ENCODE measurements around the gene ZNF263. TPM values are rescaled to one million over a fixed set of nuclear protein-coding genes. Genes with fewer than 3 reads are reported as not detected.

ZNF263 gene
- polyA plus RNA-seq, 1 of the 3 experiments (the other 2 are of a cell fraction) = 13.7 TPM

GRCh38 chr16:3292604-3293003 is 9.3 kb downstream of the ZNF263 start:
- Histone ChIP-seq H3K4me1 (ENCODE audit: control insufficient read depth in 1 of 2, insufficient read depth in 2 of 2, low read depth in 1 of 2, low read length in 1 of 2) (no peaks in the 10 kb centered on the region), H3K79me2 (ENCODE audit: insufficient read depth) (peaks cover 49% of the 10 kb centered on the region), H3K9me2 (no peaks in the 10 kb centered on the region), H3K27me3 (ENCODE audit: insufficient read depth) (no peaks in the 10 kb centered on the region), H3F3A (replicated peaks; ENCODE audit: insufficient read depth) (no peaks in the 10 kb centered on the region), H3K9me3 (peaks cover 18% of the 10 kb centered on the region), H3K4me3 (ENCODE audit: low read depth in 2 of 2, low read length in 1 of 2) (peak overlapping the region in 1 of 2 experiments; percentile 9; a peak in 1 of 4 replicates), H3K27ac (ENCODE audit: low read depth in 2 of 2, low read length in 1 of 2) (no peak overlapping the region), H3K9ac (no peak overlapping the region), H3K36me3 (replicated peaks in 1 of 2; ENCODE audit: control insufficient read depth in 1 of 2, insufficient read depth in 2 of 2, low read length in 1 of 2) (peaks cover 44 to 70% of the 10 kb centered on the region in 2 experiments), H3K4me2 (no peak overlapping the region), H2AFZ (ENCODE audit: low read depth) (no peak overlapping the region), H4K20me1 (ENCODE audit: insufficient read depth) (no peaks in the 10 kb centered on the region)
- TF ChIP-seq EP300 (IDR thresholded peaks at IDR 0.05; ENCODE audit: borderline replicate concordance in 1 of 2, low read depth in 1 of 2, low read length in 1 of 2) (no peak), RFX5 (IDR thresholded peaks at IDR 0.05; ENCODE audit: low read length) (no peak), RXRA (IDR thresholded peaks at IDR 0.05; ENCODE audit: borderline replicate concordance, low read depth) (no peak), JUND (IDR thresholded peaks at IDR 0.05) (no peak), TCF12 (IDR thresholded peaks at IDR 0.05) (no peak), NRF1 (IDR thresholded peaks at IDR 0.05; ENCODE audit: low read depth, low read length) (no peak), ZBTB33 (IDR thresholded peaks at IDR 0.05; ENCODE audit: borderline replicate concordance, low read depth) (no peak), MXI1 (IDR thresholded peaks at IDR 0.05; ENCODE audit: low read depth, low read length) (no peak), GABPA (IDR thresholded peaks at IDR 0.05; ENCODE audit: low read depth) (no peak), NFIC (IDR thresholded peaks at IDR 0.05; ENCODE audit: borderline replicate concordance) (no peak), FOXM1 (IDR thresholded peaks at IDR 0.05; ENCODE audit: low read depth) (no peak), REST (IDR thresholded peaks at IDR 0.05; ENCODE audit: low read depth, low read length) (no peak), ELF1 (IDR thresholded peaks at IDR 0.05) (no peak), YY1 (IDR thresholded peaks at IDR 0.05; ENCODE audit: low read depth) (no peak), FOXJ3 (CRISPR knock-in tag; IDR thresholded peaks at IDR 0.05) (no peak), IRF3 (IDR thresholded peaks at IDR 0.05; ENCODE audit: low read depth, low read length) (no peak), RCOR1 (IDR thresholded peaks at IDR 0.05; ENCODE audit: low read length) (no peak), SMC3 (IDR thresholded peaks at IDR 0.05; ENCODE audit: low read depth, low read length) (no peak)
- TF ChIP-seq, protein P1, sequence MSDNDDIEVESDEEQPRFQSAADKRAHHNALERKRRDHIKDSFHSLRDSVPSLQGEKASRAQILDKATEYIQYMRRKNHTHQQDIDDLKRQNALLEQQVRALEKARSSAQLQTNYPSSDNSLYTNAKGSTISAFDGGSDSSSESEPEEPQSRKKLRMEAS (IDR thresholded peaks at IDR 0.05; ENCODE audit: low read depth) = no peak
- TF ChIP-seq, protein P2, sequence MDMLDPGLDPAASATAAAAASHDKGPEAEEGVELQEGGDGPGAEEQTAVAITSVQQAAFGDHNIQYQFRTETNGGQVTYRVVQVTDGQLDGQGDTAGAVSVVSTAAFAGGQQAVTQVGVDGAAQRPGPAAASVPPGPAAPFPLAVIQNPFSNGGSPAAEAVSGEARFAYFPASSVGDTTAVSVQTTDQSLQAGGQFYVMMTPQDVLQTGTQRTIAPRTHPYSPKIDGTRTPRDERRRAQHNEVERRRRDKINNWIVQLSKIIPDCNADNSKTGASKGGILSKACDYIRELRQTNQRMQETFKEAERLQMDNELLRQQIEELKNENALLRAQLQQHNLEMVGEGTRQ (IDR thresholded peaks at IDR 0.05; ENCODE audit: borderline replicate concordance, low read depth, low read length) = no peak
- no peak for DNase-seq
- POLR2A ChIA-PET = no interaction called here
- WGBS (ENCODE audit: low lambda C conversion rate) = 91% methylated on average over 3 of the region's 3 CpGs
- CTCF ChIA-PET = interaction anchor here (0.8 kb wide), 1 partner anchor 11 kb away, joined by 3 read pairs; no protein-coding TSS in a partner anchor

Measured in SK-N-SH (cell line).